K562 (cell line): Measurements from ENCODE around the gene BST1. TPM values are rescaled to one million over a fixed set of nuclear protein-coding genes. Genes with fewer than 3 reads are reported as not detected.

Experiments used
- ATAC-seq: fragments of 200-7000 bp; cut with Tn5 transposase; 3 replicates; pipeline ENCODE4 v1.9.1; 2020; ENCODE audit warnings: moderate library complexity
- BruUV-seq: library from RNA; stranded (reverse); fragments of 400-500 nt; replicated peaks from 2 replicates; lab custom pipeline; 2021; lab: Mats Ljungman, UMichigan
- CTCF ChIA-PET: fragments of 300-600 bp; formaldehyde crosslinking; extraction: SDS; loops from one replicate; lab custom pipeline; 2021; ENCODE audit warnings: low intra/inter-chr PET ratio; lab: Yijun Ruan, JAX
- POLR2A ChIA-PET: fragments of 300-600, 350-650 bp; sonication (Branson Sonifier 250); formaldehyde crosslinking; extraction: SDS; loops from one replicate; lab custom pipeline; 2021; ENCODE audit warnings: antibody characterized with exemption, inconsistent platforms; lab: Yijun Ruan, JAX
- DNase-seq, 4 experiments: peaks; one replicate each; pipeline versions ENCODE4 v3.0.0 to v3.0.0-alpha.2; 2011 to 2018; ENCODE audit warnings: low spot score in 3 of 4, mixed read lengths in 3 of 4; ENCODE audit errors: extremely low read depth in 1 of 4
- FAIRE-seq: peaks from 2 replicates; lab custom pipeline; 2011; peaks lifted over from hg19 to GRCh38; lab: Jason Lieb, UNC
- H2AFZ ChIP-seq: 2 replicates; pipeline ENCODE4 v1.6.0; 2011; ENCODE audit warnings: low read depth, low read length, control low read depth, inconsistent platforms
- H3K27ac ChIP-seq: fragments of 200-600 bp; 3 replicates; pipeline ENCODE4 v1.8.0; 2011; ENCODE audit warnings: low read depth, mild to moderate bottlenecking, control low read depth, inconsistent platforms, low read length, moderate library complexity, mixed read lengths; ENCODE audit errors: extremely low read depth
- H3K27me3 ChIP-seq, 2 experiments: fragments of 300-600 bp in 1 of 2; 2 replicates in 1 of 2; 3 replicates in 1 of 2; pipeline versions ENCODE4 v1.6.0 to v1.8.0; 2011; ENCODE audit warnings: inconsistent platforms in 2 of 2, low read length in 2 of 2, mild to moderate bottlenecking in 1 of 2, mixed read lengths in 1 of 2, moderate library complexity in 1 of 2; ENCODE audit not compliant: control insufficient read depth in 2 of 2, insufficient read depth in 2 of 2
- H3K36me3 ChIP-seq: fragments of 300-600 bp; 3 replicates; pipeline ENCODE4 v1.8.0; 2011; ENCODE audit warnings: mild to moderate bottlenecking, low read length, inconsistent platforms; ENCODE audit not compliant: control insufficient read depth, insufficient read depth
- H3K4me1 ChIP-seq, 2 experiments: fragments of 200-600 bp in 1 of 2; replicated peaks in 1 of 2; 2 replicates in 1 of 2; 3 replicates in 1 of 2; pipeline versions ENCODE4 v1.5.1 to v1.8.0; 2011; ENCODE audit warnings: inconsistent platforms in 2 of 2, low read length in 2 of 2, mild to moderate bottlenecking in 1 of 2, mixed read lengths in 1 of 2, moderate library complexity in 1 of 2; ENCODE audit not compliant: control insufficient read depth in 2 of 2, insufficient read depth in 2 of 2
- H3K4me2 ChIP-seq: 2 replicates; pipeline ENCODE4 v1.6.1; 2011; ENCODE audit warnings: low read length, control low read depth, inconsistent platforms, mixed read lengths; ENCODE audit not compliant: insufficient read depth
- H3K4me3 ChIP-seq: fragments of 200-600 bp; sonication (generic), shearing (Covaris generic); 2 replicates; pipeline ENCODE4 v1.5.1; 2016; ENCODE audit warnings: control low read depth, inconsistent platforms
- H3K79me2 ChIP-seq: fragments of 200-600 bp; 3 replicates; pipeline ENCODE4 v1.8.0; 2011; ENCODE audit warnings: low read length, inconsistent platforms; ENCODE audit not compliant: control insufficient read depth, insufficient read depth
- H3K9ac ChIP-seq, 2 experiments: 2 replicates each; pipeline versions ENCODE4 v1.6.0 to v1.6.1; 2011; ENCODE audit warnings: low read depth in 2 of 2, low read length in 2 of 2, control low read depth in 1 of 2, inconsistent platforms in 1 of 2, mild to moderate bottlenecking in 1 of 2, mixed read lengths in 1 of 2; ENCODE audit not compliant: insufficient read depth in 1 of 2
- H3K9me1 ChIP-seq: one replicate; pipeline ENCODE4 v1.6.0; 2011; ENCODE audit warnings: inconsistent platforms, mild to moderate bottlenecking, low read length, moderate library complexity; ENCODE audit not compliant: control insufficient read depth, insufficient read depth
- H3K9me3 ChIP-seq: replicated peaks from 2 replicates; pipeline ENCODE4 v1.5.1; 2011; ENCODE audit warnings: low read depth, low read length, inconsistent platforms; ENCODE audit not compliant: control insufficient read depth, insufficient read depth
- H4K20me1 ChIP-seq: replicated peaks from 2 replicates; pipeline ENCODE4 v1.6.1; 2011; ENCODE audit warnings: low read length, inconsistent platforms, mixed read lengths; ENCODE audit not compliant: control insufficient read depth, insufficient read depth
- ATF7 ChIP-seq: fragments of 450-650 bp; IDR thresholded peaks from 2 replicates; pipeline ENCODE4 v1.7.1; 2014; ENCODE audit warnings: mild to moderate bottlenecking, moderate library complexity
- BMI1 ChIP-seq: fragments of 150-350 bp; IDR thresholded peaks from 2 replicates; pipeline ENCODE4 v1.6.1; 2014; ENCODE audit warnings: low read length
- CGGBP1 ChIP-seq: fragments of 250-450 bp; sonication (Bioruptor Pico); IDR thresholded peaks from 2 replicates; pipeline ENCODE4 v1.9.0; 2021; ENCODE audit warnings: mild to moderate bottlenecking
- ELF4 ChIP-seq: fragments of 450-650 bp; formaldehyde crosslinking; IDR thresholded peaks from 2 replicates; pipeline ENCODE4 v1.4.0; 2022; ENCODE audit warnings: missing genetic modification characterization
- EWSR1 ChIP-seq: fragments of 450-650 bp; IDR thresholded peaks from 2 replicates; pipeline ENCODE4 v1.6.1; 2018; ENCODE audit warnings: borderline replicate concordance, mild to moderate bottlenecking, low read depth, moderate library complexity; ENCODE audit not compliant: partially characterized antibody
- JUNB ChIP-seq: fragments of 450-650 bp; formaldehyde crosslinking; conservative IDR thresholded peaks from 2 replicates; pipeline ENCODE4 v1.4.0; 2020; ENCODE audit warnings: mild to moderate bottlenecking
- PML ChIP-seq: IDR thresholded peaks from 2 replicates; pipeline ENCODE4 v1.6.1; 2012; ENCODE audit warnings: low read length, inconsistent platforms
- POLR2AphosphoS2 ChIP-seq: IDR thresholded peaks from 2 replicates; pipeline ENCODE4 v1.6.1; 2012; ENCODE audit warnings: low read length, improper control_type of control experiment
- RAD51 ChIP-seq: fragments of 450-650 bp; IDR thresholded peaks from 2 replicates; pipeline ENCODE4 v1.7.1; 2016; ENCODE audit warnings: low read depth, mild to moderate bottlenecking, borderline replicate concordance
- SRSF9 ChIP-seq: fragments of 200-400 bp; formaldehyde crosslinking; IDR thresholded peaks from 2 replicates; pipeline ENCODE4 v1.6.1; 2017; ENCODE audit warnings: low read depth, low read length, borderline replicate concordance
- TFE3 ChIP-seq: fragments of 450-650 bp; formaldehyde crosslinking; IDR thresholded peaks from 2 replicates; pipeline ENCODE4 v1.4.0; 2020; ENCODE audit warnings: mild to moderate bottlenecking, mixed read lengths
- U2AF2 ChIP-seq: fragments of 200-400 bp; formaldehyde crosslinking; optimal IDR thresholded peaks from 2 replicates; pipeline ENCODE3; 2017; ENCODE audit warnings: low read depth, mild to moderate bottlenecking, low read length
- XRCC3 ChIP-seq: fragments of 450-650 bp; IDR thresholded peaks from 2 replicates; pipeline ENCODE4 v1.6.1; 2017; ENCODE audit warnings: mild to moderate bottlenecking, moderate library complexity
- ZNF165 ChIP-seq: fragments of 250-450 bp; sonication (Bioruptor Pico); IDR thresholded peaks from 2 replicates; pipeline ENCODE4 v1.4.0; 2020; ENCODE audit warnings: borderline replicate concordance
- ZNF324 ChIP-seq: fragments of 250-450 bp; sonication (Bioruptor Pico); IDR thresholded peaks from 2 replicates; pipeline ENCODE4 v1.4.0; 2020; ENCODE audit warnings: mild to moderate bottlenecking
- ZNF695 ChIP-seq: fragments of 450-650 bp; formaldehyde crosslinking; IDR thresholded peaks from 2 replicates; pipeline ENCODE4 v1.4.0; 2020; ENCODE audit warnings: mild to moderate bottlenecking, moderate library complexity
- ZNF785 ChIP-seq: fragments of 250-450 bp; sonication (Bioruptor Pico); IDR thresholded peaks from 2 replicates; pipeline ENCODE4 v1.4.0; 2020; ENCODE audit warnings: mild to moderate bottlenecking
- ZSCAN29 ChIP-seq: fragments of 450-650 bp; IDR thresholded peaks from 2 replicates; pipeline ENCODE4 v1.6.1; 2017
- WGBS: fragments of 100-300 bp; shearing (Covaris generic); methylation state at CpG from one replicate; pipeline ENCODE4 v1.1.6; 2016; ENCODE audit warnings: low coverage, mixed read lengths; ENCODE audit not compliant: insufficient coverage; ENCODE audit errors: missing lambda C conversion rate; 5-methylcytosine and 5-hydroxymethylcytosine counted together
- in situ Hi-C: fragments of 300-500 bp; cut with MboI; formaldehyde crosslinking; loops from 4 replicates; pipeline ENCODE4 v1.15.0; 2018; ENCODE audit warnings: inconsistent platforms, mixed read lengths
- intact Hi-C: fragments of 100-400 bp; cut with micrococcal nuclease; formaldehyde crosslinking; loops from 2 replicates; pipeline ENCODE4 v1.14.2; 2022
- polyA plus RNA-seq, 8 experiments: library from polyadenylated mRNA; depleted of rRNA in 4 of 8; stranded (reverse) in 5 of 8; unstranded in 3 of 8; fragments of >200 nt; fragmentation: Nextera tagmentation in 2 of 8; fragmentation: Illumina TruSeq in 1 of 8; extraction: Ambion mirVana in 2 of 8; extraction: Trizol in 1 of 8; gene quantifications; 2 replicates each; pipeline versions ENCODE4 v1.2.1 to v1.2.3, GENCODE V29; 2011 to 2014; ENCODE audit warnings: inconsistent platforms in 1 of 8, missing spikeins in 1 of 8
- total RNA-seq, 7 experiments: library from RNA; depleted of rRNA in 6 of 7; stranded (reverse); fragments of >200 nt in 6 of 7; fragmentation: Illumina TruSeq in 2 of 7; extraction: Trizol in 2 of 7; gene quantifications; 2 replicates each; pipeline versions ENCODE4 v1.2.1 to v1.2.3, GENCODE V29; 2011 to 2021; ENCODE audit warnings: low replicate concordance in 1 of 7
- TF ChIP-seq, protein P1 (sequence below), 2 experiments: IDR thresholded peaks in 1 of 2; conservative IDR thresholded peaks in 1 of 2; 2 replicates each; pipeline ENCODE4 v1.6.1; 2016; ENCODE audit warnings: low read depth in 2 of 2, mild to moderate bottlenecking in 1 of 2, missing compliant biosample characterization in 1 of 2, missing genetic modification characterization in 1 of 2, moderate library complexity in 1 of 2

Gene BST1
- total and polyA plus RNA-seq, 9 of the 15 experiments (the other 6 are each of a cell fraction or from before 2014, with no cell fraction given) = 0.04 to 0.38 (median 0.07) TPM; not detected in 6

GRCh38 chr4:15672101-15672500, 30.8 kb upstream of the BST1 start:
- no peaks in the 10 kb centered on the region for H4K20me1 ChIP-seq
- no peak overlapping the region for H3K4me2 ChIP-seq
- intact Hi-C loops (no loop called here), in situ Hi-C loops (loop anchor here (25.0 kb wide), 1 partner anchor 660 kb away; the partner anchor contains the start of gene CPEB2)
- WGBS = 90% methylated on average over 3 of the region's 3 CpGs
- H3K9me1 ChIP-seq = no peaks in the 10 kb centered on the region
- ChIA-PET POLR2A (interaction anchor here (0.6 to 1.3 kb wide), 3 partner anchors 9 to 13 kb away, joined by 3 to 4 read pairs (median 3); partner anchors contain the start of gene FAM200B), CTCF (no interaction called here)
- no TSS peak for BruUV-seq
- peaks cover 35% of the 10 kb centered on the region for H3K79me2 ChIP-seq
- H3K36me3 ChIP-seq = peaks cover 13% of the 10 kb centered on the region; the same call in 2 of the 3 replicates
- no peak for TF ChIP-seq ZNF324
- TF ChIP-seq, protein P1, sequence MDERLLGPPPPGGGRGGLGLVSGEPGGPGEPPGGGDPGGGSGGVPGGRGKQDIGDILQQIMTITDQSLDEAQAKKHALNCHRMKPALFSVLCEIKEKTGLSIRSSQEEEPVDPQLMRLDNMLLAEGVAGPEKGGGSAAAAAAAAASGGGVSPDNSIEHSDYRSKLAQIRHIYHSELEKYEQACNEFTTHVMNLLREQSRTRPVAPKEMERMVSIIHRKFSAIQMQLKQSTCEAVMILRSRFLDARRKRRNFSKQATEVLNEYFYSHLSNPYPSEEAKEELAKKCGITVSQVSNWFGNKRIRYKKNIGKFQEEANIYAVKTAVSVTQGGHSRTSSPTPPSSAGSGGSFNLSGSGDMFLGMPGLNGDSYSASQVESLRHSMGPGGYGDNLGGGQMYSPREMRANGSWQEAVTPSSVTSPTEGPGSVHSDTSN (CRISPR knock-in tag; IDR thresholded peaks at IDR 0.05; ENCODE audit: low read depth) = no peak
- TF ChIP-seq, protein P1 (tag; conservative IDR thresholded peaks at IDR 0.05; ENCODE audit: low read depth) = no peak
- TF ChIP-seq U2AF2 = no peak
- TF ChIP-seq SRSF9 = no peak
- no peak for TF ChIP-seq ELF4 (CRISPR knock-in tag)
- no peak for TF ChIP-seq ZNF785
- no peak for TF ChIP-seq ZSCAN29
- no peak for TF ChIP-seq PML
- TF ChIP-seq CGGBP1 (CRISPR knock-in tag) = no peak
- TF ChIP-seq XRCC3 = no peak
- TF ChIP-seq ATF7 = no peak
- TF ChIP-seq ZNF165 (CRISPR knock-in tag) = no peak
- TF ChIP-seq TFE3 (CRISPR knock-in tag) = no peak
- no peak for TF ChIP-seq JUNB
- no peak for TF ChIP-seq RAD51
- TF ChIP-seq BMI1 = no peak
- no peak for TF ChIP-seq ZNF695 (CRISPR knock-in tag)
- no peak for TF ChIP-seq EWSR1
- TF ChIP-seq POLR2AphosphoS2 = no peak
- peaks cover 0 to 3% of the 10 kb centered on the region in 2 experiments; a peak in 1 of 5 replicates for H3K4me1 ChIP-seq
- H3K27me3 ChIP-seq = no peaks in the 10 kb centered on the region
- ATAC-seq (no peak), DNase-seq (no peak), FAIRE-seq (no peak)
- H3K4me3 ChIP-seq = no peak overlapping the region
- H3K27ac ChIP-seq = no peak overlapping the region
- H3K9ac ChIP-seq = no peak overlapping the region
- H2AFZ ChIP-seq = no peak overlapping the region
- H3K9me3 ChIP-seq = no peaks in the 10 kb centered on the region
